ENCODE data around the gene NR3C2.

Gene NR3C2

DNA sequence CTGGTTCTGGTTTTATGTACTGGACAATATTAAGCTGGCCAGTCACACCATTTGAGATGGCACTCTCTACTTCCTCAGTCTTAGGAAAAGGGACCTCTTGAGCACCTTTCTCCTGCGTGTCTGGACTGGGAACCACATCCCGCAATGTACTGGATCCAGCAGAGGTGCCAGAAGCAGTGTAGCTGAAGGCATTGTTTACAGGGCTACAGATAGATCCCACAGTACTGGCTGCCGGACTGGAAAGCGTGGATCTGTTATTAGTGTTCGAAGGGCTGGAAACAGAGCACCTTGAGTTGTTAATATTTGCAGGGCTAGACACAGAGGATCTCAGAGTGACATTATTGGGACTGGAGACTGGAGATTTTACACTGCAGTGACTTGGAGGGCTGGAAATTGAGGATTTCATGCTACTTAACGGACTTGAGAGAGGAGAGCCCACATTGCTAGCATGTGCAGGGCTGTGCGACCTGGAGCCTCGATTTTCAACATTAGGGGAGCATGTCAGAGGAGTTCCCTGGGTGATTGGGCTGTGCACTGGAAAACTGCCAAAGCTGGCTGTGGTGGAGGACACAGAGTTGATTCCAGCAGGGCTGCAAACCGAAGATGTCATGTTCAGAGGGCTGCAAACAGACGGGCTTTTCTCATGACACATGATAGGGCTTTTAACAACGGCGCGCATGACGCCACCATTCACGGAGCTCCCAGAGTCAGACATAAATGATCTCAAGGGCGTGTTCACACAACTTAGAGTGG, 6.4 kb downstream of the NR3C2 start:
- no peak for DNase-seq (ENCODE audit: low read depth in 2 of 2)

DNA sequence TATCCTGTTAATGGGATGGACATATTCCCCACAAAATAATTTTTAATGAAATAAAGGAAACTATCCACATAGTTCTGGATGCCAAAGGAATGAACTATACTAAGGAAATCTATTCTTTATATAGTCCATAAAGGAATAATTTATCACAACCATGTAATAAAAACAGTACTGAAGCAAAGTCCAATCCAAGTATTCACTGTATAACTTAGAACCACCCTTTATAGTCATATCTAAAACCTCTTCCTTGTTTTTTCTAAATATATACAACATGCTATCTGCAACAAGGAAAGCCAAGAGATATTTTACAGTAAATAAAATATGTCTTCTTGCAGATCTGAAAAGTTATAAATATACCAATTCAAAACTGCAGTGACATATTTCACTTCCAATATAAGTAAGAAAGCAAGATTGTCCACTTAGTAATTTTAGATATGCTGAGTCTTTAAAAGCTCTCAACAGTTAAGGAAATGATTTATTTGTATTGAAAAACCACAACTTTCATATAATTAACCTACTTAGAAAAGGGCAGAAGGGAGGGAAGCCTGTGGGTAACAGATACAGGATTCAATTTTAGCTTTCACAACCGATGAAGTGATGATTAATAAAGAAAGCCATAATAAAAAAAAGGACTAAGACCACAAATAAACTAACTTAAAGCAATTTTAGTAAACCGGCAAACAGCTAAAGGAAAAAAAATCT, 8.0 kb downstream of the NR3C2 start:
- no peak for DNase-seq (ENCODE audit: low read depth in 2 of 2)

DNA sequence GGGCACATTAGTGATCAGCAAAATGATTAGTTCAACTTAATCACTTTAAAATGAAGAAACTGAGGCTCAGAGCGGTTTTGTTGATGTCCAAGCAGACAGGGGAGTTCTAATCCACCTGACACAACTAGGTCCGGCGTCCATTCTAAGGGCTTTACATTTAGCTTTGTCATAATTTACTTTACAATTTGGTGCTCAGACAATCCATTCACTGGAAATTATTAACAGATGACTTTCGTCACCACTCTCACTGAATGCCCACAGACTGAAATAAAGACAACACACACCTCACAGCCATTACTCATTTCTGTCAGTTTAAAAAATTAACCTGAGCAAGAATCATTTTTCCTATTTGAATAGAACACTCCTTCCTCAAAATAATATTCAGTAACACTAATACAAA, 10.8 kb downstream of the NR3C2 start:
- no peak for DNase-seq (ENCODE audit: low read depth in 2 of 2)

DNA sequence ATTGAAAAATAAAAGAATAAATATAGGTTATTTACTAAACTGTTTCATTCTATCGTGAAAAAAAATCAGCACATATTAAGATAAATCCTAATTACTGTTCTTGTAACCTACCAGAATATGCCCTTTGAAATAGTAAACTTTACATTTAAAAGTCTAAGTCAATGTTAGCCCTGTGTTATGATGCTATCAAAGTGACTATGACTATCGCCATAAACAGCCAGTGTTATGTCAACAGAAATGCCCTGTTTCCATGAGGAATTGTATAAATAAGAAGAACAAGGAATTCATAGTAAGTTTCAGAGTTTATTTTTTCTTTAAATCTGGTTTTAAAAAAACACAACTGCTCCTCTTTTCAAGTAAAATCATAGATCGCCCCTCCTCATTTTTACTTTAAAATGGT, 11.4 kb downstream of the NR3C2 start:
- no peak for DNase-seq (ENCODE audit: low read depth in 2 of 2)

DNA sequence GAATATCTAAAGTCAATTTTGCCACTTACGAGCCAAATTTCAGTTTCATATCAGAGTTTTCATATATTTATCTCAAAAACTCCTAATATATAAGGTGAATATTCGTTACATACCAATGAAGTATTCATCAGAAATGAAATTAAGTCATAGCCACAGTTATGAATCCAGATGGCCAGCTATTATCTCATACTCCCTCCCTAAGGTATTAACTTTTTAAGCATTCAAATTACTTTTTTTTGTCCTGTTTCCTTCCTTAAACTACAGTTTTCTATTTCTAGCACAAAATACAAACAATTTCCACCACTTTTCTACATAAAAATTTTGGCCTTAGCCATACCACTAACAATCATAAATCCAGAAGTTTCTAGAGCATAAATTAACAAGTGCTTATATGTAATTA, 13.0 kb downstream of the NR3C2 start:
- DNase-seq (ENCODE audit: low read depth in 2 of 2): no peak

DNA sequence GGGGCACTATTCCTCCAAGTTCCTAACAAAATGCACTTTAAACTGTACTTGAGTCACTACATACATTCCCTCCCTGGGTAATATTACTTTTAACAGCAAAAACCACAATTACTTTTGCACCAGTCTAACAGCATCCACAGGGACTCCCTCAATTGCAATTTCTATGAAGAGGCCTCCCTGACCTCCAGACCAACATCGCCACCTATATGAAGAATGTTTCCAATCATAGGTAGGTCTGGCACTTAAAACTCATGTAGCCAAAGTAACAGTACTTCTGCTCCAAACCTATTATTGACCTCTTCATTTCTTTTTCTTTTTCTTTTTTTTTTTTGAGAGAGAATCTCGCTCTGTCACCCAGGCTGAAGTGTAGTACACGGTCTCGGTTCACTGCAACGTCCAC, 15.6 kb downstream of the NR3C2 start:
- DNase-seq (ENCODE audit: low read depth in 2 of 2): no peak

DNA sequence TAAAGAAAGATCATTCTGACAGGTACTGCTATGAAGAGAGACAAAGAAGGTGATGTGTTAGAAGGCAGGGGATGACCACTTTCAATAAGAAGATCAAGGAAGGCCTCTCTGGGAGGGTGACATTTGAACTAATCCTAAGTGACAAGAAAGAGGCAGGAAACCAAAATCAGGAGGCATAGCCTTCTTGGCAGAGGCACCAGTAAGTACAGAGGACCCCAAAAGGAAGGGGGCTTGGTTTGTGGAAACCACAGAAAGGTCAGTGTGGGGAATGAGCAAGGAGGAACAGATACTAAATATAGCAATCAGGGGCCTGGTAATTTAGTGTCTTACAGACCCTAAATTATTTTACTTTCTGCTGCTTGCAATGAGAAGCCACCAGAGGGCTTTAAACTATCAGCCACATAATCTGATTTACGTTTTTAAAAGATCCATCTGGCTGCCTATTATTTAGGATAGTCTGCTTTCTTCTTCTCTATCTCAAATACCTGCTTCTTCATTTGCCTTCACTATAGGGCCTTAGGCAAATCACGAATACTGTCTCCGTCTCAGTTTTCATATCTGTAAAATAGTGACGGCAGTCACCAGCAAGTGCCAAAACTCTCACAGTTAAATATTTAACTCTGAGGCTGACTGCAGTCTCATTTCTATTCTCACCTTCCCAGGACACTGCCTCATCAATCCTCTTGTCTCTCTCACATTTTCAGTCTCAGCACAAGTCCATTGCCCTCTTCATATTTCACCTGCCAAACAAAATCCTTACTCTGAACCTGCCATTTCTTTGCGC, 16.7 kb downstream of the NR3C2 start:
- DNase-seq (ENCODE audit: low read depth in 2 of 2): no peak

DNA sequence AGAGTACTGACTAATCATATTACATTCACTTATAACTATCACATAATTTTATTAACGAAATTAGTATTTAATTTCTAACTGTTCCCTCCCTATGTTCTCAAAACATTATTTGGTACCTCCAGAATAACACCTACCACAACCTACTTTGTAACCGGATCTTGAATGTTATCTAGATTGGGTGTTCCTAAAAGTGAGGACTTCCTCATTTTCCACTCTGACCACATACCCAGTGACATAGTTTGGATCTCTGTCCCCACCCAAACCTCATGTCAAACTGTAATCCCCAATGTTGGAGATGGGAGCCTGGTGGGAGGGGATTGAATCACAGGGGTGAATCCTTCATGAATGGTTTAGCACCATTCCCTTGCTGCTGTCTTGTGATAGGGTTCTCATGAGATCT, 21.8 kb downstream of the NR3C2 start:
- no peak for DNase-seq (ENCODE audit: low read depth in 2 of 2)

DNA sequence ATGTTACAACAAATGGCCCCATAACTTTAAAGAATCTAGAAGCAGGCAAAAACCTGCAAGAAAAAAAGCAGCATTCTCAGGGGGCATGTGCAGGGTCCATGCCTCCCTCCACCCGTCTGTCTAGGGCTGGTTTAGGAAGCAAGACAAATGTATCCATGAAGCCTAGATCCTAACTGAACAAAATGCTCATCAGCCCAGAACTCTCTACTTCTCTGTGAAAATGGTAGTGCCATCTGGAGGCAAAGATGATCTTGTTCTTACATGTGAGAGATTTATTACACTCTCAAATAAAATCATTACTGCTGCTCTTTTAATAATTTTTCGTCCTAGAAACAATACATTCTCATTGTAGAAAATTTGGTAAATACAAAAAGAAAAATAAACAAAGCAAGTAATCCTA, 26.7 kb downstream of the NR3C2 start:
- DNase-seq (ENCODE audit: low read depth in 2 of 2): no peak

DNA sequence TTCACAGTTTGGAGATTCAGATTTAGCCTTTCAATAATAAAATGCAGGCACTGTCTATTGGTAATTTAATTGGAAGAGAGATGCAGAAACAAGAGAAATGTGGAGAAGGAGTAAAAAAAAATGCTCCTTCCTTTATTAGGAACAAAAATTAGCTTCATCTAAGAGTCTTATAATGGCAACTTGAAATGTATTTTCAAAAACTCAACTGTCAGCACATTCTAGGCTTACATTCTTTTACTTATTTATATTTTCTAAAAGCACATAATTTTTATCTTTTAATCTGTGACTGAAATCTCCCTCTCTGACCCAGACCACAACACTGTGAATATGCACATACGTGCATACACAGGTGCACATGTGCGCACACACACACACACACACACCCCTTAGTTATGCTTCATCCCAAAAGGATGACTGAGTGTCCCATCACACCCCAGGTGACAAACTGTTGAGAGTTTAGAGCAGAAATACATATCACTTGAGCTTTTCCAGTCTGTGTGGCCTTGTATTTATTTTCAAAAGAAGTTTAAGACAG, 29.7 kb downstream of the NR3C2 start:
- no peak for DNase-seq (ENCODE audit: low read depth in 2 of 2)

DNA sequence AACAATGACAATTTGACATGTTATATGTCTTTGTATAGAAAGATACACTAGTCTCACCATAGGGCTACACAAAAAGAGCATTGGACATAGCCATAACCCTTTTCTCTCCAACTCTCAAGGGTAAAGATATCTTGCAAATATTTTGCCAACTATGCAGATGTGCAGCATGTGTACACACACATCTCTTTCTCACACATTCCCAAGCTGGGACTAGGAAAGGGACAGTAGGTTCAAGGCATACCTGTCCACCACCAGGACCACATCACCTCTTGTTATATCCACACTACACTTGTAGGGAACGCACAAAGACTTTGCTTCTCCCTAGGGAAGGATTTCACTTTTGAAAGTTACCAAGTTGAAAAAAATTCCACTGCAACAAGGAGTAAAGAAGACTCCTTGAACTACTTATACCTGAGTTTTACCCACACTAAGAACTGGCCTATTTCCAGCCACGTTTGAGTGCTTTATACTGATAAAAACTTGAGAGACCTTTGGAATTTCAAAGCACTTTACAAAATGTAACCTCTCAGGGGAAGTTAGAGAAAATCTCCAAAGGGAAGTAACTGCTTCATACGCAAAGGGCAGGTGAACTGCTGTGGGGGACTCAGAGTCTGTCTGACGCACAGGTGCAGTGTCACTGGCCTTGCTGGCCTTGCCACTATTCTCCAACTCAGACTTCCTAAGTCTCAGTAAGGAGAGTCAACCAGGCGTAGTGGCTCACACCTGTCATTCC, 36.9 kb downstream of the NR3C2 start:
- no peak for DNase-seq (ENCODE audit: low read depth in 2 of 2)

DNA sequence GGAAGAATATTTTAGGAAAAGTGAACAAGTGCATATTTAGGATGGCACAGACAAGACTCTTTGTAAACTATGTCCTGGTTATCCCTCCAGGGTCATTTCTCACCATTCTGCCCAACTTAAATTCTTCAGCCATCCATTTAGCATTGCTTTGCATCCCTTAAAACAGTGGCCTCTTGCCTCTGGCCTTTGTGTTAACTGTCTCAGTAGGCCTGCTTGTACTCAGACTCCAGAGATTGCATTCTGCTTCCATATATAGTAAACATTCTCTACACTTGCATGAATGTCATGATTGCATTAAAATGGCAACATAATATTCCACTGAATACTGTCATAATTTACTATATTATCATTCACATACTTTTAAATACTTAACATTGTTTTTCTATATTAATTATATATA, 43.2 kb downstream of the NR3C2 start:
- no peak for DNase-seq (ENCODE audit: low read depth in 2 of 2)

DNA sequence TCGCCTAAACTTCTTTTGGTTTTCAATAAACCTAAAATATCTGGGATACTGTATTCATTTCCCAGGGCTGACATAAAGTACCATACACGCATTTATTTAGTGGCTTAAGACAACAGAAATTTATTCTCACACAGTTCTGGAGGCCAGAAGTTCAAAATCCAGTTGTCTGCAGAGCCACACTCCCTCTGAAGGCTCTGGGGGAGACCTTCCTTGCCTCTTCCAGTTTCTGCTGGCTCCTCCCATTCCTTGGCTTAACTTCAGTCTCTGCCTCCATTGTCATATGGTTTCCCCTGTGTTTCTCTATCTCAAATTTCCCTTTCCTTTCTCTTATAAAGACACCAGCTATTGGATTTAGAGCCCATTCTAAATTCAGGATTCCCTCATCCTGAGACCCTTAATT, 44.4 kb downstream of the NR3C2 start:
- DNase-seq (ENCODE audit: low read depth in 2 of 2): no peak

DNA sequence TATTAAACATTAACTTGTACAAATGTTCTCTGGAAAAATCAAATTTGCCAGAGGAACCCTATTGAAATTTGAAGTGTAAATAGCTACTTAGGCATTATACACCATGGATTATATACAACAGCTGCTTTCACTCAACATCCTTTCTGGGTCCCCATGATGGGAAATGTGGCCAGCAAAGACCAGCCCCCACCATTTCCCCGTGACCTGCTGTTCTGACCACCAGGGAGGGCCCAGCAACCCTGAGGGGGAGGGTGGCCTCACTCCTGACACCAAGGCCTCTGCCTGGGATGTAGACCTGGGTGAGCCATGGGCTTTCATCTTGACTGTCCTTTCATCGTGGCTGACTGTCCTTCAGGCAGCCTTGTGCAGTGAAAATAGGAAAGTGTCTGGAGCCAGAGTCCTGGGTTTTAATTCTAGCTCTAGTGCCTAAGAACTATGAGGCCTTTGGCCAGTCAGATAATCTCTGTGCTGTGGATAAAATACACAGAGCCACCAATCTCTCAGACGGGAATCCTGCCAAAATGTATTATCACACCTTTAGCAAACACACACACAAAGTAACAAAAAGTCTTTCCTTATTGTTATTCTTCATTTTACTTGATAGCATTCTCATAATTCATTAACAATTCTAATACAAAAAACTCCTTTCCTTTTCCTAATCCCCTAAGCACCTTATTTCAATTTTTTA, 45.1 kb downstream of the NR3C2 start:
- DNase-seq (ENCODE audit: low read depth in 2 of 2): no peak

DNA sequence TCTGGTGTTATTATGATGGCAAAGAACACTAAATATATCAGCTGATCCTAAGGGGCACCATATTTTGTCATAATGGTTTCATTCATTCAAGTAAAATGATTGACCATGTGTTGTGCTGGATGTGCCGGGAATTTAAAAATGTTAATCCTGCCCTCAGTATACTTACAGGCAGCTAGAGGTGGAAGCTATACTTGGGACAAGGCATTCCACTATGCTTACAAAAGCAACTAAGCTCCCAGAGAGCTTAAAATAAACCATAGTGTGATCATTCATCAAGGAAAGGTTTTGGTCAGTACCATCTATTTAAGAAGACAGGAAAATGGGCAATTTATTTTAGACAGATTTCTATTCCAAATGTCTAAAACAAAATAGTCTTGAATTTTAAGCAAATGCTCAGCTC, 46.4 kb downstream of the NR3C2 start:
- no peak for DNase-seq (ENCODE audit: low read depth in 2 of 2)

DNA sequence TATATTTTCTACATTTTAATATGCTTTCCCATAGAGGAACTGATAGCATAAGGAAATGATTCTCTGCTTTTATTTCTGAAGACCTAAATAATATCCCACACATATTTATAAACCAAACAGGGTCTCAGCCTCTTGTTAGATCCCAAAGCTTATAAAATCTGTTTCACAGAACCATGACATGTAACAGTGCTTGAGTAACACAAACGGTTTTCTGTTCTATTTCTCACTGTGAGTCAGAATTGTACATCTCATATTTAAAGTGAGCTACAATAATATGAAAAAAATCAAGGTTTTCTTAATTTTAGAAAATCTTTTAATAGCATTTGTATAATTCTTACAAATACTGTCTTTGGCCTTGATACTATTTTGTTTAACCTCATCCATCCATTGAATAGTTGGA, 51.2 kb downstream of the NR3C2 start:
- no peak for DNase-seq (ENCODE audit: low read depth in 2 of 2)

DNA sequence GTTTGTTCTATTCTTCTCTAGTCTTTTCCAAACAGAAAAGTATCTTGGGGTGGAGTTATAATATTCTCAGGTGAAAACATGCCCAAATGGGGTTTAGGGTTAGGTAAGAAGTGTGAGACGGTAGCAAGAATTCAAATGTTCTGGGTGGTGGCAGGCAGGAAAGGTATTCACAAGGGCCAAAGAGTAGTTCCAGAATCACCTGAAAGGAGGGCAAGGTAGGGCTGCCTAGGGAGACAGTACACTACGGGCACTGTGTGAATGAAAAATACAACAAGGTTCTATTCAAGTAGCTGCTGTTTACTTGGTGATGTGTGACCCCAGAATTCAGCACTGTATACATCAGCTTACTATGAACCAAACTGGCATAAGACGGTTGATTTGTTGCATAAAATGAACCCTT, 51.9 kb downstream of the NR3C2 start:
- DNase-seq (ENCODE audit: low read depth in 2 of 2): no peak

DNA sequence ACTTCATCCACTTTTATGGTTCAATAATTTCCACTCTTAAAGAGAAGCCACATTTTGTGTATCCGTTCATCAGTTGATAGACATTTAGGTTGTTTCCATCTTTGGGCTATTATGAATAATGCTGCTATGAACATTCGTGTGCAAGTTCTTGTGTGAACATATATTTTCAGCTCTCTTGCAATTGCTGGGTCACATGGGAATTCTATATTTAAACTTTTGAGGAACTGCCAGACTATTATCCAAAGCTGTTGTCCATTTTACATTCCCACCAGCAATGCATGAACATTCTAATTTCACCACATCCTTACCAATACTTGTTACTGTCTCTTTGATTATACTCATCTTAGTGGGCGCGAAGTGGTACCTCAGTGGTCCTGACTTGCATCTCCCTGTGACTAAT, 61.9 kb downstream of the NR3C2 start:
- no peak for DNase-seq (ENCODE audit: low read depth in 2 of 2)

DNA sequence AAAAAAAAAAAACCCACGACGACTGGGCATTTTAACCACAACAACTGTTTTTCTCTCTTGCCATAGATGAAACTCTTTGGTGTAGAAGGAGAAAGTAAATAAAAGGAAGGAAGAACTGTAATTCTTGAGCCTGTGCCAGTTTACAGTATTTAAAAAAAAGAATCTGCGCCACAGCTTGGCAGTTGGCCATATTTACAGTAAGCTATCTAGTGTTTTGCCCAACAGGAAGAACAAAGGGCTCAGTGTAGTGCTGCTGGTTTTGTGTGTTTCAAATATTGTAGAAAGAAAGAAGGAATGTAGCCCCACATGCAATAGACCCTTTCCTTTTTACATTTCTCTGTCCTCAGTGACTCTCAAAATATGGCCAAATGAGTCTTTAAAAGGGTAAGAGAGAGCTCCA, 66.1 kb downstream of the NR3C2 start:
- DNase-seq (ENCODE audit: low read depth in 2 of 2): peak in 1 of 2 donors; percentile 13

DNA sequence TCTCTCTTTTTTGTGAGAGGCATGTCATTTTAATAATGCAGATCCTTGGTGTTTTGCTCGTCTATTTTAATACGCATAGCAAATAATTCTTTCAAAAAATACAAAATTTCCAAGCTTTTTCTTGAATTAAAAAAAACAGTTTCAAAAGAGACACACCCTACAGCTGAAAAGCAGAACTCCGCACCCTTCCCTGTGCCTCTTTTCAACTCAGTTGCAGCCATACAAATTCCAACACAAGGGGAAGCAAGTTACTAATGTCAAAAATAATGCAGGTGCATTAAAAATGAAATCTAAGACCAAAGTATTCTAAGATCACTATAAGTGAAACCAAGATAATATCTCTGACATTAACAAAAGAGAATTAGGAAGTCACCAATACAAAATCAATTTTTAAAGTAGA, 66.6 kb downstream of the NR3C2 start:
- no peak for DNase-seq (ENCODE audit: low read depth in 2 of 2)

DNA sequence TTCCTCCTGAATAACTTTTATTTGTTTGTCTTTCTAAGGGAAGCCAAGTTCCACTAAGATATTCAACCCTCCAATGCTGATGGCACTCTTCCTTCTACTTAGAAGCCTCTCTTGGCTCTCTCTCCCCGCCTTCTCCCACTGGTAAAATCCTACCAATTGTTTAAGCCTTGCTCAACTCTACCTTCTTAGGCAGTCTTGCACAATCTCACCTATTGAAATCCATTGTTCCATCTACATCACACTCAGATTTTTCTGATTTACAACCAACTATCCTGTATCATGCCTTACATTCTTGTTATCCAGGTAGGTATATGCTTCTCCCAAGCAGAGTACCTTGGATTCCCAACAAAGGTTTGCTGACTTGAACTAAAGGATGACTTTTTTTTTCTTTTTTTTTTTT, 69.1 kb downstream of the NR3C2 start:
- DNase-seq (ENCODE audit: low read depth in 2 of 2): no peak
